HepG2 (cell line): Measurements from ENCODE around the gene TKFC. TPM values are rescaled to one million over a fixed set of nuclear protein-coding genes. Genes with fewer than 3 reads are reported as not detected.
A peak's percentile ranks its signal among the peaks of the same experiment; 100 is the strongest.

Source experiments
- ATAC-seq: fragments of 200-7000 bp; cut with Tn5 transposase; 3 replicates; pipeline ENCODE4 v1.9.1; 2020; ENCODE audit warnings: mild to moderate bottlenecking, moderate library complexity
- BruUV-seq: library from RNA; stranded (reverse); fragments of 400-500 nt; replicated peaks from 2 replicates; lab custom pipeline; 2021; lab: Mats Ljungman, UMichigan
- CTCF ChIA-PET: fragments of 300-600 bp; formaldehyde crosslinking; extraction: SDS; loops from one replicate; lab custom pipeline; 2021; ENCODE audit warnings: low total read pairs, inconsistent platforms, low intra/inter-chr PET ratio; lab: Yijun Ruan, JAX
- POLR2A ChIA-PET: fragments of 350-600 bp; sonication (Branson Sonifier 250); formaldehyde crosslinking; loops from one replicate; lab custom pipeline; 2020; ENCODE audit warnings: antibody characterized with exemption, inconsistent platforms; lab: Yijun Ruan, JAX
- DNase-seq: peaks from one replicate; pipeline ENCODE4 v3.0.0-alpha.2; 2015; ENCODE audit warnings: low spot score
- FAIRE-seq: peaks from 3 replicates; lab custom pipeline; 2011; peaks lifted over from hg19 to GRCh38; lab: Jason Lieb, UNC
- H2AFZ ChIP-seq: one replicate; pipeline ENCODE4 v1.6.1; 2011; ENCODE audit warnings: low read length, inconsistent platforms
- H3K27ac ChIP-seq: fragments of 300-600 bp; 3 replicates; pipeline ENCODE4 v1.8.0; 2011; ENCODE audit warnings: mixed run types, mild to moderate bottlenecking, mixed read lengths, low read length, inconsistent platforms; ENCODE audit not compliant: insufficient read depth; ENCODE audit errors: extremely low read length
- H3K27me3 ChIP-seq, 2 experiments: fragments of 200-600 bp in 1 of 2; 2 replicates in 1 of 2; 3 replicates in 1 of 2; pipeline versions ENCODE4 v1.6.0 to v1.8.0; 2011; ENCODE audit warnings: low read length in 2 of 2, mild to moderate bottlenecking in 2 of 2, moderate library complexity in 2 of 2, inconsistent platforms in 1 of 2; ENCODE audit not compliant: insufficient read depth in 2 of 2, control insufficient read depth in 1 of 2
- H3K36me3 ChIP-seq, 2 experiments: fragments of 200-600 bp in 1 of 2; replicated peaks in 1 of 2; 2 replicates in 1 of 2; 3 replicates in 1 of 2; pipeline versions ENCODE4 v1.5.1 to v1.8.0; 2011; ENCODE audit warnings: low read length in 2 of 2, inconsistent platforms in 1 of 2; ENCODE audit not compliant: insufficient read depth in 2 of 2, control insufficient read depth in 1 of 2
- H3K4me1 ChIP-seq: 2 replicates; pipeline ENCODE4 v1.5.1; 2012; ENCODE audit warnings: low read length, inconsistent platforms; ENCODE audit not compliant: insufficient read depth
- H3K4me2 ChIP-seq: 2 replicates; pipeline ENCODE4 v1.6.0; 2011; ENCODE audit warnings: low read depth, low read length, inconsistent platforms
- H3K4me3 ChIP-seq, 3 experiments: fragments of 200-600 bp in 1 of 3; sonication (generic), shearing (Covaris generic) in 1 of 3; replicated peaks in 1 of 3; 2 replicates each; pipeline ENCODE4 v1.5.1; 2011 to 2016; ENCODE audit warnings: low read length in 3 of 3, inconsistent platforms in 2 of 3, low read depth in 2 of 3, mild to moderate bottlenecking in 2 of 3, control low read depth in 1 of 3, mixed read lengths in 1 of 3; ENCODE audit not compliant: insufficient read depth in 1 of 3
- H3K79me2 ChIP-seq: one replicate; pipeline ENCODE4 v1.6.1; 2011; ENCODE audit warnings: low read length, inconsistent platforms; ENCODE audit not compliant: insufficient read depth
- H3K9ac ChIP-seq: 2 replicates; pipeline ENCODE4 v1.6.0; 2011; ENCODE audit warnings: mild to moderate bottlenecking, low read depth, low read length, inconsistent platforms; ENCODE audit not compliant: insufficient read depth
- H3K9me3 ChIP-seq: 2 replicates; pipeline ENCODE4 v1.5.1; 2012; ENCODE audit warnings: mild to moderate bottlenecking, low read length
- H4K20me1 ChIP-seq: 2 replicates; pipeline ENCODE4 v1.6.0; 2011; ENCODE audit warnings: inconsistent platforms, mild to moderate bottlenecking, low read length, moderate library complexity; ENCODE audit not compliant: insufficient read depth
- AKAP8 ChIP-seq: sonication (generic); formaldehyde crosslinking; IDR thresholded peaks from 2 replicates; pipeline ENCODE4 v1.5.1; 2020; ENCODE audit warnings: mild to moderate bottlenecking, missing genetic modification reagents
- NONO ChIP-seq, 2 experiments: fragments of 450-650 bp in 1 of 2; sonication (generic) in 1 of 2; formaldehyde crosslinking in 1 of 2; IDR thresholded peaks in 1 of 2; conservative IDR thresholded peaks in 1 of 2; 2 replicates each; pipeline versions ENCODE4 v1.6.1 to v1.8.0; 2017 to 2022; ENCODE audit warnings: mild to moderate bottlenecking in 1 of 2, missing genetic modification reagents in 1 of 2, moderate library complexity in 1 of 2
- NR2F1 ChIP-seq, 2 experiments: fragments of 450-650 bp in 1 of 2; formaldehyde crosslinking in 1 of 2; IDR thresholded peaks; 2 replicates each; pipeline versions ENCODE4 v1.5.0 to v1.6.1; 2016 to 2020; ENCODE audit warnings: mild to moderate bottlenecking in 1 of 2, missing compliant biosample characterization in 1 of 2, missing genetic modification reagents in 1 of 2, moderate library complexity in 1 of 2
- POLR2A ChIP-seq, 2 experiments: IDR thresholded peaks; 2 replicates each; pipeline ENCODE4 v1.6.1; 2011; ENCODE audit warnings: low read depth in 2 of 2, low read length in 2 of 2, mild to moderate bottlenecking in 1 of 2, moderate library complexity in 1 of 2; ENCODE audit not compliant: insufficient read depth in 1 of 2
- POLR2AphosphoS5 ChIP-seq: IDR thresholded peaks from 2 replicates; pipeline ENCODE4 v1.6.1; 2012; ENCODE audit warnings: low read depth, low read length
- RBM22 ChIP-seq: fragments of 200-400 bp; formaldehyde crosslinking; optimal IDR thresholded peaks from 2 replicates; pipeline ENCODE3; 2017; ENCODE audit warnings: mild to moderate bottlenecking, low read length, moderate library complexity
- SP1 ChIP-seq, 2 experiments: fragments of 450-650 bp in 1 of 2; sonication (generic) in 1 of 2; formaldehyde crosslinking in 1 of 2; IDR thresholded peaks; 2 replicates each; pipeline versions ENCODE4 v1.4.0 to v1.6.1; 2016 to 2020; ENCODE audit warnings: missing genetic modification reagents in 1 of 2
- THYN1 ChIP-seq: sonication (generic); formaldehyde crosslinking; IDR thresholded peaks from 2 replicates; pipeline ENCODE4 v1.8.1; 2023; ENCODE audit warnings: low read depth, mild to moderate bottlenecking, moderate library complexity, missing genetic modification reagents, borderline replicate concordance
- TRIM24 ChIP-seq: sonication (generic); formaldehyde crosslinking; IDR thresholded peaks from 2 replicates; pipeline ENCODE4 v1.8.0; 2022; ENCODE audit warnings: mild to moderate bottlenecking, missing genetic modification reagents
- ZBTB7A ChIP-seq: sonication (generic); formaldehyde crosslinking; IDR thresholded peaks from 2 replicates; pipeline ENCODE4 v1.8.0; 2022; ENCODE audit warnings: mild to moderate bottlenecking, missing genetic modification reagents
- ZFP1 ChIP-seq: IDR thresholded peaks from 2 replicates; pipeline ENCODE4 v1.6.1; 2016
- ZNF563 ChIP-seq: sonication (generic); formaldehyde crosslinking; IDR thresholded peaks from 2 replicates; pipeline ENCODE4 v1.8.0; 2022; ENCODE audit warnings: mild to moderate bottlenecking, moderate library complexity, missing genetic modification reagents
- ZNF780A ChIP-seq: sonication (generic); formaldehyde crosslinking; IDR thresholded peaks from 2 replicates; pipeline ENCODE4 v1.8.0; 2022; ENCODE audit warnings: mild to moderate bottlenecking, missing genetic modification reagents, moderate library complexity
- WGBS: methylation state at CpG from one replicate; pipeline ENCODE4 v1.1.6; 2017; ENCODE audit warnings: low lambda C conversion rate; 5-methylcytosine and 5-hydroxymethylcytosine counted together
- in situ Hi-C: cut with HindIII; loops from 2 replicates; pipeline ENCODE4 v1.10.0; 2017; ENCODE audit warnings: low pct_unique_long_range_greater_than_20kb; ENCODE audit not compliant: extremely low pct_ligation_motif_present
- intact Hi-C: fragments of 100-400 bp; cut with micrococcal nuclease; formaldehyde crosslinking; loops from one replicate; pipeline ENCODE4 v1.10.0; 2022; ENCODE audit not compliant: unreplicated experiment
- polyA plus RNA-seq, 8 experiments: library from polyadenylated mRNA; depleted of rRNA in 3 of 8; stranded (reverse) in 7 of 8; unstranded in 1 of 8; fragments of >200 nt; fragmentation: Illumina TruSeq in 4 of 8; extraction: Trizol in 4 of 8; gene quantifications; 2 replicates each; pipeline versions ENCODE4 v1.2.1 to v1.2.3, GENCODE V29; 2011 to 2016; ENCODE audit warnings: low read depth in 4 of 8, missing spikeins in 1 of 8, mixed read lengths in 1 of 8; ENCODE audit not compliant: insufficient read depth in 1 of 8
- total RNA-seq, 5 experiments: library from RNA; depleted of rRNA; stranded (reverse); fragments of >200 nt; fragmentation: Illumina TruSeq; extraction: Trizol; gene quantifications; 2 replicates each; pipeline ENCODE4 v1.2.3, GENCODE V29; 2016; ENCODE audit warnings: low read depth in 1 of 5
- TF ChIP-seq, protein P1 (sequence below): sonication (generic); formaldehyde crosslinking; IDR thresholded peaks from 2 replicates; pipeline ENCODE4 v1.8.1; 2023; ENCODE audit warnings: mild to moderate bottlenecking, missing genetic modification reagents
- TF ChIP-seq, protein P2 (sequence below): sonication (generic); formaldehyde crosslinking; IDR thresholded peaks from 2 replicates; pipeline ENCODE4 v1.9.0; 2021; ENCODE audit warnings: missing genetic modification reagents, mild to moderate bottlenecking, borderline replicate concordance
- TF ChIP-seq, protein P3 (sequence below): sonication (generic); formaldehyde crosslinking; IDR thresholded peaks from 2 replicates; pipeline ENCODE4 v1.8.1; 2022; ENCODE audit warnings: low read depth, mild to moderate bottlenecking, missing genetic modification reagents
- TF ChIP-seq, protein P4 (sequence below): sonication (generic); formaldehyde crosslinking; IDR thresholded peaks from 2 replicates; pipeline ENCODE4 v1.5.0; 2020; ENCODE audit warnings: missing genetic modification reagents, mild to moderate bottlenecking, borderline replicate concordance

Gene TKFC
- total and polyA plus RNA-seq, 2 of the 13 experiments (the other 11 are each of a cell fraction or from before 2014, with no cell fraction given) = 147 to 197 TPM

DNA sequence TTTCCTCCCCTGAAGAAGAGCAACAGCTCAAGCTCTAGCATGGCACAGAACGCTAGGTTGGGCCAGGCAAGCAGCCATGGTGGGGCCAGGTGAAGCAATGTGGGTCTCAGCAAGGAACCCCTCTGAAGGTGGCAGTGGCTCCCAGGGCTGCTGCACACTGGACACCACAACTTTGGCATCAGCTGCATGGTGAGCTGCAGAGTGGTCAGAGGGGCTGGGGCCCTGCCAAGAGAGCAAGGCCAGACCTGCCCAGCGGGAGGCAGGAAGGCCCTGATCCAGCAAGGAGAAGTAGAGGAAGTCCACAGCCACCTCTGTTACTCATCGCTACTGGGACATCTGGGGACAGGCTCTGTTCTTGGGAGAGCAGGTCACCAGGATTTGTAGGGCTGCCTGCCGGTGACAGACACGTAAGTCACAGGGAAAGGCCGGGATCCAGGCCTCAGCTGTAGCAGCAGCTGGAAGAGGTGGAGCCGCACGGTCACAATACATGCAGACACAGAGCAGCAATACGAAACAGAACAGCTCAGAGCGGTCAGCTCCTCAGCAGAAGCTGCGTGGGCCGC is 16.2 kb downstream of the TKFC start:
- no peaks in the 10 kb centered on the region for H3K27me3 ChIP-seq
- intact Hi-C loops = no loop called here
- no peaks in the 10 kb centered on the region for H3K9me3 ChIP-seq
- no peak for DNase-seq
- no peak for FAIRE-seq
- H3K9ac ChIP-seq = no peak overlapping the region
- no TSS peak for BruUV-seq
- in situ Hi-C loops = no loop called here
- H4K20me1 ChIP-seq = peaks cover 3% of the 10 kb centered on the region; the same call in 1 of the 2 replicates
- ChIA-PET CTCF (no interaction called here), POLR2A (interaction anchor here (0.7 to 3.0 kb wide), 3 partner anchors 8 to 13 kb away, joined by 3 to 26 read pairs (median 3); partner anchors contain the start of genes CYB561A3 and TMEM138)
- H2AFZ ChIP-seq = no peak overlapping the region
- peaks cover 24 to 33% of the 10 kb centered on the region in 2 experiments for H3K36me3 ChIP-seq
- H3K4me3 ChIP-seq = no peak overlapping the region
- WGBS = 100% methylated on average over 1 of the region's 12 CpGs
- no peaks in the 10 kb centered on the region for H3K4me1 ChIP-seq
- ATAC-seq = peak; percentile 13
- no peak overlapping the region for H3K27ac ChIP-seq
- H3K79me2 ChIP-seq = no peaks in the 10 kb centered on the region
- no peak overlapping the region for H3K4me2 ChIP-seq
- TF ChIP-seq, protein P1, sequence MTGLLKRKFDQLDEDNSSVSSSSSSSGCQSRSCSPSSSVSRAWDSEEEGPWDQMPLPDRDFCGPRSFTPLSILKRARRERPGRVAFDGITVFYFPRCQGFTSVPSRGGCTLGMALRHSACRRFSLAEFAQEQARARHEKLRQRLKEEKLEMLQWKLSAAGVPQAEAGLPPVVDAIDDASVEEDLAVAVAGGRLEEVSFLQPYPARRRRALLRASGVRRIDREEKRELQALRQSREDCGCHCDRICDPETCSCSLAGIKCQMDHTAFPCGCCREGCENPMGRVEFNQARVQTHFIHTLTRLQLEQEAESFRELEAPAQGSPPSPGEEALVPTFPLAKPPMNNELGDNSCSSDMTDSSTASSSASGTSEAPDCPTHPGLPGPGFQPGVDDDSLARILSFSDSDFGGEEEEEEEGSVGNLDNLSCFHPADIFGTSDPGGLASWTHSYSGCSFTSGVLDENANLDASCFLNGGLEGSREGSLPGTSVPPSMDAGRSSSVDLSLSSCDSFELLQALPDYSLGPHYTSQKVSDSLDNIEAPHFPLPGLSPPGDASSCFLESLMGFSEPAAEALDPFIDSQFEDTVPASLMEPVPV (CRISPR knock-in tag) = 0 out of 2 replicates have a peak, but pooled peaks have one; percentile 45
- TF ChIP-seq TRIM24 (no peak), RBM22 (peak; percentile 71), SP1 (IDR thresholded peaks at IDR 0.05) (no peak), SP1 (CRISPR knock-in tag; IDR thresholded peaks at IDR 0.05) (no peak), POLR2AphosphoS5 (peak; percentile 31), ZFP1 (CRISPR knock-in tag) (no peak), NONO (IDR thresholded peaks at IDR 0.05) (no peak), NONO (CRISPR knock-in tag; conservative IDR thresholded peaks at IDR 0.05) (peak; percentile 52), NR2F1 (CRISPR knock-in tag; IDR thresholded peaks at IDR 0.05) (no peak), ZNF563 (CRISPR knock-in tag) (0 out of 2 replicates have a peak, but pooled peaks have one; percentile 43), ZNF780A (CRISPR knock-in tag) (no peak), AKAP8 (CRISPR knock-in tag) (peak; percentile 82; the same call in 1 of the 2 replicates), THYN1 (CRISPR knock-in tag) (no peak), ZBTB7A (CRISPR knock-in tag) (0 out of 2 replicates have a peak, but pooled peaks have one; percentile 21), POLR2A (IDR thresholded peaks at IDR 0.05; ENCODE audit: insufficient read depth in 1 of 2, low read depth in 2 of 2, low read length in 2 of 2) (peak; percentile 14 to 57; a peak in 2 of 4 replicates)
- TF ChIP-seq, protein P2, sequence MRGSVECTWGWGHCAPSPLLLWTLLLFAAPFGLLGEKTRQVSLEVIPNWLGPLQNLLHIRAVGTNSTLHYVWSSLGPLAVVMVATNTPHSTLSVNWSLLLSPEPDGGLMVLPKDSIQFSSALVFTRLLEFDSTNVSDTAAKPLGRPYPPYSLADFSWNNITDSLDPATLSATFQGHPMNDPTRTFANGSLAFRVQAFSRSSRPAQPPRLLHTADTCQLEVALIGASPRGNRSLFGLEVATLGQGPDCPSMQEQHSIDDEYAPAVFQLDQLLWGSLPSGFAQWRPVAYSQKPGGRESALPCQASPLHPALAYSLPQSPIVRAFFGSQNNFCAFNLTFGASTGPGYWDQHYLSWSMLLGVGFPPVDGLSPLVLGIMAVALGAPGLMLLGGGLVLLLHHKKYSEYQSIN = no peak
- TF ChIP-seq, protein P3, sequence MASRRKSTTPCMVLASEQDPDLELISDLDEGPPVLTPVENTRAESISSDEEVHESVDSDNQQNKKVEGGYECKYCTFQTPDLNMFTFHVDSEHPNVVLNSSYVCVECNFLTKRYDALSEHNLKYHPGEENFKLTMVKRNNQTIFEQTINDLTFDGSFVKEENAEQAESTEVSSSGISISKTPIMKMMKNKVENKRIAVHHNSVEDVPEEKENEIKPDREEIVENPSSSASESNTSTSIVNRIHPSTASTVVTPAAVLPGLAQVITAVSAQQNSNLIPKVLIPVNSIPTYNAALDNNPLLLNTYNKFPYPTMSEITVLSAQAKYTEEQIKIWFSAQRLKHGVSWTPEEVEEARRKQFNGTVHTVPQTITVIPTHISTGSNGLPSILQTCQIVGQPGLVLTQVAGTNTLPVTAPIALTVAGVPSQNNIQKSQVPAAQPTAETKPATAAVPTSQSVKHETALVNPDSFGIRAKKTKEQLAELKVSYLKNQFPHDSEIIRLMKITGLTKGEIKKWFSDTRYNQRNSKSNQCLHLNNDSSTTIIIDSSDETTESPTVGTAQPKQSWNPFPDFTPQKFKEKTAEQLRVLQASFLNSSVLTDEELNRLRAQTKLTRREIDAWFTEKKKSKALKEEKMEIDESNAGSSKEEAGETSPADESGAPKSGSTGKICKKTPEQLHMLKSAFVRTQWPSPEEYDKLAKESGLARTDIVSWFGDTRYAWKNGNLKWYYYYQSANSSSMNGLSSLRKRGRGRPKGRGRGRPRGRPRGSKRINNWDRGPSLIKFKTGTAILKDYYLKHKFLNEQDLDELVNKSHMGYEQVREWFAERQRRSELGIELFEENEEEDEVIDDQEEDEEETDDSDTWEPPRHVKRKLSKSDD = no peak
- TF ChIP-seq, protein P4, sequence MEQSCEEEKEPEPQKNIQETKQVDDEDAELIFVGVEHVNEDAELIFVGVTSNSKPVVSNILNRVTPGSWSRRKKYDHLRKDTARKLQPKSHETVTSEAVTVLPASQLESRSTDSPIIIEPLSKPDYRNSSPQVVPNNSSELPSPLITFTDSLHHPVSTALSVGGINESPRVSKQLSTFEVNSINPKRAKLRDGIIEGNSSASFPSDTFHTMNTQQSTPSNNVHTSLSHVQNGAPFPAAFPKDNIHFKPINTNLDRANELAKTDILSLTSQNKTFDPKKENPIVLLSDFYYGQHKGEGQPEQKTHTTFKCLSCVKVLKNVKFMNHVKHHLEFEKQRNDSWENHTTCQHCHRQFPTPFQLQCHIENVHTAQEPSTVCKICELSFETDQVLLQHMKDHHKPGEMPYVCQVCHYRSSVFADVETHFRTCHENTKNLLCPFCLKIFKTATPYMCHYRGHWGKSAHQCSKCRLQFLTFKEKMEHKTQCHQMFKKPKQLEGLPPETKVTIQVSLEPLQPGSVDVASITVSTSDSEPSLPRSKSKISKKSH = peak; percentile 51; the same call in 1 of the 2 replicates
